HEK293 (cell line): Measurements from ENCODE around the gene GALNT15.

Source experiments
- ZNF223 ChIP-seq: fragments of 450-650 bp; formaldehyde crosslinking; IDR thresholded peaks from 2 replicates; pipeline ENCODE4 v1.5.1; 2016; ENCODE audit warnings: missing biosample characterization, missing genetic modification characterization
- ZNF302 ChIP-seq: fragments of 450-650 bp; formaldehyde crosslinking; IDR thresholded peaks from 2 replicates; pipeline ENCODE4 v1.5.1; 2016; ENCODE audit warnings: missing biosample characterization, missing genetic modification characterization, low read depth
- ZNF366 ChIP-seq: fragments of 450-650 bp; formaldehyde crosslinking; conservative IDR thresholded peaks from 2 replicates; pipeline ENCODE4 v1.5.1; 2016; ENCODE audit warnings: missing biosample characterization, missing genetic modification characterization

DNA sequence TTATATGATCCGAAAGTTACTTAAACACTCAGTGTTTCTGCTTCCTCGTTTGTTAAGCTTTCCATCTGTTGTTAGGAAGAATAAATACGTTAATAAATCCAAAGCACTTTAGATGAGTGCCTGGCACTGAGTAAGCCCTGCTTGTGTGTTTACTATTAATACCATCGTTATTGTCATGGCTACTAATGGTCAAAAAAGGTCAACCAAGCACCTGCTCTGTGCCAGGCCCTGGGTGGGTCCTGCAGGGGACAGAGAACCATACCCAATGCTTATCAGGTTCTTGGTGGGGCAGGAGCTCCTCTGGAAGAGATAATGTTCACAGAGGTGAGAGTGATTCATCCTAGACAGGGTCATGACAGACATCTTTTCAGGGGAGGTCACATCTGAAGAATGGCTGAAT lies 39.9 kb downstream of the GALNT15 start:
- TF ChIP-seq ZNF366 (no peak), ZNF302 (tag by site-specific recombination) (no peak), ZNF223 (tag by site-specific recombination) (no peak)
